NCI-H2029 treated with DMSO at 0.1 percent for 48 hours (cell line): Measurements from ENCODE around the gene DNAAF5.

Experiments used
- DNase-seq: peaks from one replicate; lab custom pipeline; 2025; lab: John Stamatoyannopoulos, UW

Gene DNAAF5

DNA sequence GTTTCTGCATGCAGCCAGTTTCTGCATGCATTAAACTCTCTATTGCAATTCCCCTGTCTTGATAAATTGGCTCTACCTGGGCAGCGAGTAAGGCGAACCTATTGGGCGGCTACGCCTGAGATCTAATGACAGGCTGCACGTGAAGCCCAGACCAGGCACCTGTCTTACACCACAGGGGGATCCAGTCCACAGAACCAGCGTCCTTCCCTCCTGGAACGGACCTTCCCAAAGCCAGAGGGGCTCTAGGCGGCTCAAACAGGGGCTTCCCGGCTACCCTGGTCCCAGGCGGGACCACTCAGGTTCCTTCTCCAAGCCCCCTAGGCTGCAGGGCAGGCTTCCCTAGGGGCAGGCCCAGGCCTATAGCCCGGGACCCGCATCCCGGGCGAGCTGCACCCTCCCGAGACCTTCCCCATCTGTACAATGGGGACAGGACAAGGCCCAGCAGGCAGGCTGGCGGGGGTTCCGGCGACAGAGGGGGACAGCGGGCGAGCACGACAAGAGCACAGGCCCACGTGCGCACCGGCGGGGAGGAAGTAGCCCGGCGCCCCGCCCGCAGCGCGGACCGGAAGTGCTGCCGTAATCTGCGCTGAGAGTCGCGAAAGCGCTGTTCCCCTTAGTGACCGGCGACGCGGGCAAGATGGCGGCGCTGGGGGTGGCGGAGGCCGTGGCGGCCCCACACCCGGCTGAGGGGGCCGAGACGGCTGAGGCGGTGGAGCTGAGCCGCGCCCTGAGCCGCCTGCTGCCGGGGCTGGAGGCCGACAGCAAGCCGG is at the start of gene DNAAF5:
DNAAF5 (plus strand) TSS at position 616 of the 770 bp plus-strand sequence; CDS start at position 638, 22 bp downstream.
- peak; percentile 32 for DNase-seq

DNA sequence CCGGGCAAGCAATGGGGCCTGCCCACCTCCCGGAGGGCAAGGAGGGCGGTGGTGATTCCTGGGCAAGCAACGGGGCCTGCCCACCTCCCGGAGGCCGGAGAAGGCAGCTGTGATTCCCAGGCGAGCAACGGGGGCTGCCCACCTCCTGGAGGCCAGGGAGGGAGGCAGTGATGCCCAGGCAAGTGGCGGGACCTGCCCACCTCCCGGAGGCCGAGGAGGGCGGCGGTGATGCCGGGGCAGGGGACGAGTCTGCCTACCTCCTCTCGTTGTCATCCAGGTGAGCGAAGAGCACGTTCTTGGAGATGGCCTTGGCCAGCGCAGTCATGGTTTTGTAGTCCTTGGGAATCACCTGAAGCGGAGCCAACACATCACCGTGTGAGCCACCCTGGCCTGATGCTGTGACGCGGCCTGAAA is 49.5 kb upstream of the DNAAF5 start:
- no peak for DNase-seq

DNA sequence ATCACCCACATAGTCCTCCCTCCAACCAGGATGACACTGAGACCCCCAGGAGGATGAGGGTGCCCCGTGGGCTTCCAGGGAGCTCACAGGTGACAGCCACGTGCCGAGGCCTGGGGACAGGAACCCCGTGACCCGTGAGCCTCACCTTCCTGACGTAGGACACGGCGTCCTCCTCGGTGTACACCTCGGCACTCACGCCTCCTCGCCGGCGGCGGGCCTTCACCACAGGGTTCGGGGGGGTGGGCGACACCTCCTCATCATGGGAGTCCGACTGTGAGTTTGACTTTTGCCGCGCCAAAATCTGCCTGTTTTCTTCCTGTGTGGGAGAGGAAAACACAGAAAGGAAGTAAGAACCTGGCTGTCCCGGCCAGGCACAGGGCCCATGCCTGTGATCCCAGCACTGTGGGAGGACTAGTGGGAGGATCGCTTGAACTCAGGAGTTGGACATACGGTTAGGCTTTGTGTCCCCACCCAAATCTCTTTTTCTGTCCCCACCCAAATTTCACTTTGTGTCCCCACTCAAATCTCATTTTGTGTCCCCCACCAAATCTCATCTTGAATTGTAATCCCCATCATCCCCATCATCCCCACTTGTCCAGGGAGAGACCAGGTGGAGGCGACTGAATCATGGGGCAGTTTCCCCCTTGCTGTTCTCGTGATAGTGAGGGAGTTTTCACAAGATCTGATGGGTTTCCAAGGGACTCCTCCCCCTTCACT is 45.9 kb upstream of the DNAAF5 start:
- DNase-seq = no peak

DNA sequence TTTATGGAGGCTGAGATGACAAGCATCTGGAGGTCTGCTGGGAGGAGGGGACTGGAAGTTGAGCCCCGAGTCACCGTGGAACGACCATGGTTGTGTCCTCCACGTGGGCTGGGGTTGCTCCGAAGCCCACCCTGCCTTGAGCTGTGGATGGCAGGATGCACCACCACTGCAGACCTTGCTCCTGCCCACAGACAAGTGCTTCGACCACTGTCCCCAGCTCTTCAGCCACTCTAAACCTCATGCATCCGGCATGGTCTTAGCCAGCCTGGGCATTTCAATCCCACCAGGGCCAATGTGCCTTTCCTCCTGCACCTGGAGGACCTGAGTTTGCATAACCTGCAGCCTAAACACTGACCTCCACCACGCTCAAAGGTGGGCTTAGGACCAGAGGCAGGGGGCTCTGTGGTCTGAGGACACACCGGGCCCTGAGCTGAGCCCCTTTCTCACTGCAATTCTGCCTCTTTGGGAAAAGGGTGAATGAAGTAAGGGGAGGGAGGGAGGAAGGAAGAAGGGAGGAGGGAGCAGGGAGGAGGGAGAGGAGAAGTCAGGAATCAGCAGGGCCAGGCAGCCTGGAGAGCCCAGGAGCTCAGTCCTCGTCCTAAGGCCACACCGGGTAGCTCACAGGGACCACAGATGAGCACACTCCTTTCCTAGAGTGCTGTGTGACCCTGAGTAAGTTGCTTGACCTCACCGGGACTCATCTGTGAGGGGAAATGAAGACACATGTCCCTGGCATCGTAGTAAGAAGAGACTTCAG is 44.8 kb upstream of the DNAAF5 start:
- DNase-seq = no peak

DNA sequence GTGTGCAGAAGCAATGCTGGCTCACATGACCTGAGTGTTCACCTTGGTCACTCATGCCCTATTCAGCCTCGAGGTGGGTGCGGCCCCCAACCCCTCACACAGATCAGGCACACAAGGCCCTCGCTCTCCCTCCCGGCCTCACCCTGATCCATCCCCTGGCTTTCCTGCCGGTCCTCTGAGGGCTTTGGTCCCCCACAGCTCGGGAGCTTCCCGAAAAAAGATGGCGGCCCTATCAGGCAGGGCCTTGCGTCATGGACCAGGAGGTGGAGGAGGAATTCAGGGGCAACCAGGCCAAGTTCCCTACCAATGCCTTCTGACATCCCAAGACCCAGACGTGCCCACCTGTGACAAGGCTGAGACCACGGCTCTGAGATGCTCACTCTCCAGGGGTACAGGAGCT is 43.7 kb upstream of the DNAAF5 start:
- no peak for DNase-seq

DNA sequence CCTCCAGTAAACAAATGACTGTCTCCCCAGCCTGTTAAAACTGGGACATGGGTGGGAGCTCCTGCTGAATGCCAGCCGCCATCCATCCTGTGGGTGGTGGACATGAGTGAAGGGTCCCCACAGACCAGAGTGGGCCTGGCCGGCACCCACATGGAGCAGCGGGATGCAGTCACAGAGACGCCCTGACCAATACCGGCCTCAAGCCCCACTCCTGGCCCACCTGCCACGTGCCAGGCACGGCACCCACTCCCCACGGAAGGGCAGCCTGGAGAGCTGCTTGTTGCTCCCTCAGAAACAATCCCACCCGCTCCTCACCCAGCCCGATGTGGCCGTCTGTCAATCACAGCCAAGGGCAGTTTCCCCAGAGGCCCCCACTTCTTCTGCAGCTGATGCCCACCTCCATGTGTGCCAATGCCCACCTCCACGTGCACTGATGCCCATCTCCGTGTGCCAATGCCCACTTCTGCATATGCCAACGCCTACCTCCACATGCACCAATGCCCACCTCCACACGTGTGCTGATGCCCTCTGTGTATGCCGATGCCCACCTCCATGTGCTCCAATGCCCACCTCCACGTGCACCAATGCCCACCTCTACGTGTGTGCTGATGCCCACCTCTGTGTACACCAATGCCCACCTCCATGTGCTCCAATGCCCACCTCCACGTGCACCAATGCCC is 42.8 kb upstream of the DNAAF5 start:
- DNase-seq = no peak

DNA sequence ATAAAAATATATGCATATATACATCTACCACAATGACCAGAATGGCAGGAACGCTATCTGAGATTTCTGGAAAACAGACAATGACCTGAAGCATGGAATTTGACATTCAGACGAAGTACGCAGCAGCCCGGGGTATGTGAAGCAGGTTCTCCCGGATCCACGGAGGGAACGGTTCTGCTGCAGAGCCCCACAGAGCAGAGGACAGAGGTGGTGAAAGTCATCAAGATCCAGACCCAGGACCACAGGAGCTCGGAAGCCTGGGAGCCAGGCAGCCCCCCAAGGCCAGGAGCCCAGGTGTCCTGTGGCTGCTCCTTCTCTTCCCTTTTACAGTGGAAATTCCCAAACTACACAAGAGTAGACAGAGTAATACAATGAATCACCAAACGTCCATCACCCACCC is 42.1 kb upstream of the DNAAF5 start:
- DNase-seq = no peak

DNA sequence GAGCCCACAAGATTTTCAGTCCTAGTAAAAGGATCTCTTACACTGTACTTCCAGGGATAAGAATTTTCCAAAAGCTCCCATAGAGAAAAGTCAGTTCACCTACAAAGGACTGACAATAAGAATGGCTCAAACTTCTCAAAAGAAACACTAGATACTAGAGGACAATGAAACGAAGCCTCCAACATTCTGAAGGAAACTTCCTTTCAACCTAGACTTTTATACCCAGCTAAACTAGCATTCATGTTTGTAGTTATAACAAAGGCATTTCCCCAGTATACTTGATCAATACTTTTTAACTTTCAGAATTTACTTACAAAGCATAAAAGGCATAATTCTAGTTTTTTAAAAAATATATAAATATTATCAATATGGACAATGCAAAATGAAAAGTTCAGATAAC is 41.0 kb upstream of the DNAAF5 start:
- DNase-seq = no peak

DNA sequence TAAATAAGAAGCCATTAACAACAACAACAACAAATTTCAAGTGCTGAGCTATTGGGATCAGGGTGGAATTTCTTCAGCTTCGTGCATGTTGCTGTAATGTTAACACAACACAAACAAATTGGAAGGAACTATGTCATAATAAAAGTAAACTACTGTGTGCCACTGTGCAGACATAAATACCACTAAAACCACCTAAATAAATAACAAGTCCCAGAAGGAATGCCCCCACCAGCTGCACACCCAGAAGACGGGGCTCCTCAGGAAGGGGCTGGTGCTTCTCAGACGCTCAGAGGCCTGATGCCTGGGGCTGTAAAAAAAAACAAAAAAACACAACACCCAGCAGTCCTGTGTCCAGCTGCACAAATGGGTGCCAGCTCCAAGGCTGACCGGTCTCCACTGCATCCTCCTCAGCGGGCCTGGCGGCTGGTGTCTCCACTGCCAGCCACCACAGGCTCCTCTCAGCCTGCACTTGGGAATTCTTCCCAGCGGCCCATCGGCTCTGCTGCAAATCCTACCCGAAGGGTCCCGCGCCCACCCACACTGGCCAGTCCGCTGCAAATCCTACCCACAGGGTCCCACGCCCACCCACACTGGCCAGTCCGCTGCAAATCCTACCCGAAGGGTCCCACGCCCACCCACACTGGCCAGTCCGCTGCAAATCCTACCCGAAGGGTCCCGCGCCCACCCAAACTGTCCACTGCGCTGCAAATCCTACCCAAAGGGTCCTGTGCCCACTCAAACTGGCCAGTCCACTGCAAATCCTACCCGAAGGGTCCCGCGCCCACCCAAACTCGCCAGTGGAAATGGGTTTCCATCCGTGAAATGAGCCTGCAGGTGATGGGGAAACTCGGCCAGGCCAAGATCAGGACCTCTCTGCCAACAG is 35.8 kb upstream of the DNAAF5 start:
- DNase-seq = no peak

DNA sequence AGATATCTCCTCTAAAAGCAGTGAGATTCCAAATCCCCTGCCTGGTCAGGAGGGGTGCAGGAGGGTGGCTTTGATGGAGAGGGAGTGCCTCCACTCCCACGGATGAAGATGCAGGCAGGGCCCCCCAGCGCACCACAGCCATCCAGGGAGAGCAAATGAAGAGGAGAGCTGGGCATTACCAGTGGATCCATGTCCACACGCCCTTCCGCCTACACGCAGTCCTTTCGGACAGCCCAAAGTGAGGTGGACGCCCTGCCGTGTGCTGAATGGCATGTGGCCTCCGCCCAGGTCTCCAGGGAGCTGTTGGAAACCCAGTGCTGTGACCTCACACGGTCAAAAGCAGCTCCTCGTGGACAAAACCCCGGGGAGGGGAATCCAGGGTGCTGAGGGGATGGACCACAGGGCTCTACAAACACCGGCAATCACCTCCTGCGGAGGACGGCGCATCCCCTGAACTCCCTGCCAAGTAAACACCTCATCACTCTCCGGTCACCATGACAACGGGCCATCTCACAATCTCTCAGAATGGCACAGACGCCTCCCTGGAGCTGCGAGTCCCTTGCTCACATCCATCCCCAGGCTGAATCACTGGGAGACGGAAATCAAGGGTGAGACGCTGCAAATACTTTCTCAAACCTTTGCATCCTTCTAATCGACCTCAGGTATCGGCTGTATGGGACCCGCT is 35.0 kb upstream of the DNAAF5 start:
- DNase-seq = no peak

DNA sequence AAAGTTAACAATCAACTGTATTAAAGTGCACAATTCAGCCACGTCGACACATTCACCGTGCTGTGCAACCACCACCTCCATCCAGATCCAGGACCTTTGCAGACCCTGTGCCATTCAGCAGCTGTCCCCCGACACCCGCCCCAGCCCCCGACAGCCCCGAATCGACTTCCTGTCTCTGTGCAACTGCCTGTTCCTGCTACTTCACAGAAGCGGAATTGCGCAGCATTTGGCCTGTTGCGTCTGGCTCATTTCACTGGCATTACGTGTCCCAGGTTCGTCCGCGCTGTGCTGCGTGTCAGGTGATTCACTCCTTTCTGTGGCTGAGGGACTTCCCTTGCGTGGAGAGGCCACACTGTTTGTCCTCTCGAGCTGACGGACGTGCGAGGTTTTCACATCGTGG is 33.2 kb upstream of the DNAAF5 start:
- no peak for DNase-seq

DNA sequence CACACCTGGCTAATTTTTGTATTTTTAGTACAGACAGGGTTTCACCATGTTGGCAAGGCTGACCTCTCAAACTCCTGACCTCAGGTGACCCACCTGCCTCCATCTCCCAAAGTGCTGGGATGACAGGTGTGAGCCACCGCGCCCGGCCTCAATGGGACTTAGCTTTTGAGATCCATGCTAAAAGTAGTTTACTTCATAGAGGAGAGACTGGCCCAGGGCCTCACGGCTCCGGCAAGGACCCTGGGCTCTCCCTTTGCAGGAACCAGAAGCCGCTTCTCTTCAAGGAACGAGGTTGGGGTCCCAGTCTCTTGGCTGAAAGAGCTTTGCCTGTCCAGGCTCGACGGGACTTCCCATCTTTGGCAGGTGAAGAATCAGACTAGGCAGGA is 30.1 kb upstream of the DNAAF5 start:
- DNase-seq = no peak

DNA sequence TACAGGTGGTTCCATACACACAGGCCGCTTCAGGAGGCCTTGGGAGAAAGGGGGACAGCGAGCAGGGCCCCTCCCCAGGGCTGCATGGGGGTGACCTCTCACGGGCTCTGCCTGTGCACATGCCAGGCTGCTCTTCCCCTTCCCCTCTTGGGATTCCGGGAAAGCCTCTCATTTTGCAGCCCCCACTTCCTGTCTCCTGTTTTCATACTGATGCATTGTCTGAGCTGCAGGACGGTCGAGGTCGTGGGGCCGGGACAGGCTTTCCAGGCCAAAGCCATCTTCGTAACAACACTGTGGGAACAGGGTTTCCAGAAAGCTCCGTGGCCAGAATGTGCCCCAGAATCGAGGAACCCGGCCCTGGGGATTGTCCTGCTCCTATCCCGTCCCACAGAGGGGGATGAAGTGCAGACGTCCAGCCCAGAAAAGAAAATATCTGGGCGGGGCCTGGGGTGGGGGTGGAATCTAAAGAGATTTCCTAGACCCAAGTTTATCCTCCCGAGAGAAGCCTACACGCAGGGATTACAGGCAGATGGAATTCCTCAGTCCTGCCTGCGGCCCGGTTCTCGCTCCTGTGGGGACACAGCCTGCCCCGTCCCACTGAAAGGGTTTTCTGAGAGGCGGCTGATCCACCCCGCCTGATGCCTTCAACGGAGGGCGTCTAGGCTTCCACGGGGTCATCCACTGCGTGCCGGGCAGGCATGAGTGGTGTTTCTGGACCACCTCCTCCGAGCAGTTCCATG is 29.5 kb upstream of the DNAAF5 start:
- no peak for DNase-seq

DNA sequence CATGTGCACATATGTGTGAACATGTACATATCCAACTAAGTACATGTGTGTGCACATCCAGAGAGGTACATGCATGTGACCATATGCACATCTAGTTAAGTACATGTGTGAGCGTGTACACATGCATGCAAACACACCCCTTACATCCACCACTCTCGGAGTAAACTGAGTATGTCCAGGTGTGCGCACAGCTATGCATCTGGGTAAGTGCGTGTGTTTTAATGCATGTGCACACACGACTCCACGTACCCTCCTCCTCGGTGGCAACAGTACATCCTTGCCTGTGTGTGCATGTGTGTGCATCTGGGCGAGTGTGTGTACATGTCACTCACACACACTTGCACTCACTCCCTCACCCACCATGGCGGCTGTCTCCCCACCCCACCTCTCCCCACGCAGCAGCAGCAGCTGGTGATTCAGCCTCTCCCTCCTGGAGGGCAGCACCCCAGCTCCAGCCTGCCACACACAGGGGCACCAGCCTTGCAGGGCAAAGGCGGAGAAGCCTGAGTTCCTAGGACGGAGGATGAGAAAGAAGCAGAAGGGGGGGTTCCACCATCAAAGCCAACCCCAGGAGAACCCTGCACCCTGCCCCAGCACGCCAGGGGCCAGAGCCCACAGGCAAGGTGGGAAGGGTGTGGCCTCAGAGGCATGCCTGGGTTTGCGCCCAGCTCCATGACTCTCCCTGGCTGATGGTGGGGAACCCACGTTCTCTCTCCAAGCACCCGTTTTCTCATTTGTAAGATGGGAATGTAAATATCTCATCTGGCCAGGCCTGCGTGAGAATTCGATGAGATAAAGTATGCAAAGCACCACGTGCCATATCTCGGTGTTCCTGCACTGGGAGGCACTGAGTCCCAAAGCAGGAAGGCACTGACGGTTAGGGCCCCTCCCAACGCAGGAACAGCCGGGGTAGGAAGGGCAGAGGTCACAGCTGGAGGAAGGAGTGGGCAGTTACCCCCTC is 27.7 kb upstream of the DNAAF5 start:
- no peak for DNase-seq

DNA sequence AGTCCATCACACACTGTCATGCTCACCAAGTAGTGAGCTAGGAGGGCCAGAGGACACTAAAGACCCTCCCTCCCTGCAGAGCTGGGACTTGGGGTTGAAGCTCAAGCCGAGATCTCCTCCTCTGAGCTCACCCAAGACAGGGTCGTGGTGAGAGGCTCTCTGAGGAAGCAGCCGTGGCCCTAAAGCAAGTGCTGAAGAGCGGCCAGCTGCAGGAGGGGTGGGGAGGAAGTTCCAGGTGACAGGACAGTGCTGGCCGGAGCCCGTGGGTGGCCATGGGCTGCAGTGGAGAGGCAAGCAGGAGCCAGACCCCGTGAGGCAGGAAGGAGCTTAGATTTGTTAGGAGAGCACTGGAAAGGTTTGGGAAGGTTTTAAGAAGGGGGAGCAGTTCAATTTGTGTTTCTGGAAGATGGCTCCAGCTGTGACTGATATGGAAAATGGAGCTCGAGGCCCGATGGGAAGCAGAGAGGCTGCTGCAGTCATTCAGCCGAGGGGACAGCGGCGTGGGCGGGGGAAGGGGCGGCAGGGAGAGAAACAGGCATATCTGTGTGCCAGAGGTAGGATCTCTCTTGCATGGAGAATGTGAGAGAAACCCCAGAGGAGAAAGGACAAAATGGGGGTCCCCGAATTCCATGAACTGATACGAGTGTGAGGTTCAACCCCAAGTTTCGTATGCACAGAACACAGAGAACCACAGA is 26.9 kb upstream of the DNAAF5 start:
- no peak for DNase-seq

DNA sequence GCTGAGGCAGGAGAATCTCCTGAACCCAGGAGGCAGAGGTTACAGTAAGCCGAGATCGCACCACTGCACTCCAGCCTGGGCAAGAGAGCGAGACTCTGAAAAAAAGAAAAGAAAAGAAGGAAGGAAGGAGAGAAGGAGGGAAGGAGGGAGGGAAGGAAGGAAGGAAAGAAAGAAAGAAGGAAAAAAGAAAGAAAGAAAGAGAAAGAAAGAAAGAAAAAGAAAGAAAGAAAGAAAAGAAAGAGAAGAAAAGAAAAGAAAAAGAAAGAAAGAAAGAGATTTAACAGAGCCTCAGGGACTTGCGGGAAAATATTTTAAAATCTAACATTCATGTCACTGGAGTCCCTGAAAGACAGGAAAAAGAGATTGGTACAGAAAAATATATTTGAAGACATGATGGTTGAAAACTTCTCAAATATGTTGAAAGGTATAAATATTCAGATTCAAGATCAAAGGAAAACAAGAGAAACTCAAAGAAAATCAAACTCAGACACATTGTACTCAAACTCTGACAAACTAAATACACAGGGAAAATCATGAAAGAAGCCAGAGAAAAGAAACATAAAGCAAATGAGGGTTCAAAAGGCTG is 25.3 kb upstream of the DNAAF5 start:
- DNase-seq = no peak

DNA sequence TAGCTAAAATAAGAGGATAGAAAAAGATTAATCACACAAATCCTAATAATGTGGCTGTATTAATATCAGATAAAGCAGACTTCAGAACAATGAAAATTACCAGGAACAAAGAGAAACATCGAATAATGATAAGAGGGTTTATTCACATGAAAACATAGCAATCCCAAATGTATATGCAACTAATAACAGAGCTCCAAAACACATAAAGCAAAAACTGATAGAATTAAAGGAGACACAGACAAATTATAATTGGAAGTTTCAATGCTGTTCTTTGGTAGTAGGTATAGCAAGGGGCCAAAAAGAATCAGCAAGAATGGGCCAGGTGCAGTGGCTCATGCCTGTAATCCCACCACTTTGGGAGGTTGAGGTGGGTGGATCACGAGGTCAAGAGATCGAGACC is 23.4 kb upstream of the DNAAF5 start:
- DNase-seq = no peak

DNA sequence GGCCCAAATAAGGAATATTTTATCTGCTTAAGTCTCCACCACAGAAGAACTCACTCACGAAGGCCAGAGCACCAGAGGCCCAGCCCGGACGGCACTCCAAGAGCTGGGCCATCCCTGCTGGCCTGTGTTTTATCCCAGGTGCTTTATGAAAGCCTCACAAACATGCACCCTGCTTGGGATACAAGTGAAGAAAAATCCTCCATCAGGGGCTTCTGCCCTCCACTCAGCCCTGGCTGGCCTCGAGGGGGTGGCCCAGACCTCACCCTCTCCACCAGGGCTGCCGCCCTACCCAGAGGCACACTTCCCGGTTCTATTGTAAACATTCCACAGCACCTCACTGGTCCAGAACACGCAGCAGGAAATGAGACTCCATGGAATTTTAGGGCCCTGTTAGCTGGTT is 19.8 kb upstream of the DNAAF5 start:
- no peak for DNase-seq
